ENCODE results near the gene HOXA4. TPM values are rescaled to one million over a fixed set of nuclear protein-coding genes. Genes with fewer than 3 reads are reported as not detected.

HOXA4 gene
- polyA plus RNA-seq, 1 donor (not counting 4 experiments of a cell fraction or from before 2014, with no cell fraction given) = 1.5 TPM

DNA sequence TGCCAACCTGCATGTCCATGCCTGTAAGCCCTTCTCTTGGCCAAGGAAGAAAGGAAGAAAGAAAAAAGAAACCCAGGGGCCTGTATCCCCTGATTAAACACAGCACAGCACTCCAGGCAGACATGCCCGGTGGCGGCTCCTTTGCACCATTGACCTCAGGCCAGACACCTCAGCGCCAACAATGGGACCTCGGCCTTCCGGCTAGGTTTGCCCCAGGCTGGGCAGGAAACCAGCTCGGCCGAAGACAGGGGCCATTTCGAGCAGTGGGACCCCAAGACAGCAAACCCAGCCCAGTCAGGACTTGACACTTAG lies 40.7 kb upstream of the HOXA4 start:
- Histone ChIP-seq H3K36me3 (ENCODE audit: control insufficient read depth in 2 of 2, extremely low read depth in 1 of 2, insufficient read depth in 2 of 2, low read length in 2 of 2) (peaks cover 0 to 4% of the 10 kb centered on the region in 2 experiments), H3K79me2 (ENCODE audit: control insufficient read depth, insufficient read depth, low read length) (peaks cover 63% of the 10 kb centered on the region), H2AFZ (ENCODE audit: control insufficient read depth, low read length) (no peak overlapping the region), H3K4me2 (ENCODE audit: control insufficient read depth, extremely low read depth, insufficient read depth, low read depth, low read length) (peak overlapping the region; percentile 98), H3K9me1 (ENCODE audit: control insufficient read depth, extremely low read depth, insufficient read depth, low read length) (no peaks in the 10 kb centered on the region), H3K27ac (ENCODE audit: control insufficient read depth, insufficient read depth, low read length) (peak overlapping the region; percentile 87), H3K4me3 (ENCODE audit: control insufficient read depth in 2 of 3, extremely low read depth in 1 of 3, insufficient read depth in 2 of 3, low read depth in 1 of 3, low read length in 3 of 3) (peak overlapping the region; percentile 78 to 94 (median 84)), H3K4me1 (ENCODE audit: control insufficient read depth, extremely low read depth, insufficient read depth, low read length) (peaks cover 32% of the 10 kb centered on the region), H3K9me3 (ENCODE audit: control insufficient read depth, low read depth, low read length) (no peaks in the 10 kb centered on the region), H4K20me1 (ENCODE audit: control insufficient read depth, extremely low read depth, insufficient read depth, low read length) (no peaks in the 10 kb centered on the region), H3K27me3 (ENCODE audit: control insufficient read depth, extremely low read depth, insufficient read depth, low read length) (peaks cover 6% of the 10 kb centered on the region), H3K9ac (ENCODE audit: control insufficient read depth, extremely low read depth, insufficient read depth, low read length) (peak overlapping the region; percentile 83)
- DNase-seq (ENCODE audit: low read depth, low spot score) (no peak), FAIRE-seq (no peak)
- TF ChIP-seq, protein P1, sequence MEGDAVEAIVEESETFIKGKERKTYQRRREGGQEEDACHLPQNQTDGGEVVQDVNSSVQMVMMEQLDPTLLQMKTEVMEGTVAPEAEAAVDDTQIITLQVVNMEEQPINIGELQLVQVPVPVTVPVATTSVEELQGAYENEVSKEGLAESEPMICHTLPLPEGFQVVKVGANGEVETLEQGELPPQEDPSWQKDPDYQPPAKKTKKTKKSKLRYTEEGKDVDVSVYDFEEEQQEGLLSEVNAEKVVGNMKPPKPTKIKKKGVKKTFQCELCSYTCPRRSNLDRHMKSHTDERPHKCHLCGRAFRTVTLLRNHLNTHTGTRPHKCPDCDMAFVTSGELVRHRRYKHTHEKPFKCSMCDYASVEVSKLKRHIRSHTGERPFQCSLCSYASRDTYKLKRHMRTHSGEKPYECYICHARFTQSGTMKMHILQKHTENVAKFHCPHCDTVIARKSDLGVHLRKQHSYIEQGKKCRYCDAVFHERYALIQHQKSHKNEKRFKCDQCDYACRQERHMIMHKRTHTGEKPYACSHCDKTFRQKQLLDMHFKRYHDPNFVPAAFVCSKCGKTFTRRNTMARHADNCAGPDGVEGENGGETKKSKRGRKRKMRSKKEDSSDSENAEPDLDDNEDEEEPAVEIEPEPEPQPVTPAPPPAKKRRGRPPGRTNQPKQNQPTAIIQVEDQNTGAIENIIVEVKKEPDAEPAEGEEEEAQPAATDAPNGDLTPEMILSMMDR (optimal IDR thresholded peaks at IDR 0.05 in 1 of 3, IDR thresholded peaks at IDR 0.05 in 1 of 3, conservative IDR thresholded peaks at IDR 0.05 in 1 of 3; ENCODE audit: extremely low read depth in 1 of 3, insufficient read depth in 2 of 3, low read length in 3 of 3) = no peak
- TF ChIP-seq EZH2 (IDR thresholded peaks at IDR 0.05; ENCODE audit: low read length) = no peak
- dilution Hi-C loops (cut with MboI; ENCODE audit: extremely low pct_ligation_motif_present, low sequenced_read_pairs) = no loop called here

DNA sequence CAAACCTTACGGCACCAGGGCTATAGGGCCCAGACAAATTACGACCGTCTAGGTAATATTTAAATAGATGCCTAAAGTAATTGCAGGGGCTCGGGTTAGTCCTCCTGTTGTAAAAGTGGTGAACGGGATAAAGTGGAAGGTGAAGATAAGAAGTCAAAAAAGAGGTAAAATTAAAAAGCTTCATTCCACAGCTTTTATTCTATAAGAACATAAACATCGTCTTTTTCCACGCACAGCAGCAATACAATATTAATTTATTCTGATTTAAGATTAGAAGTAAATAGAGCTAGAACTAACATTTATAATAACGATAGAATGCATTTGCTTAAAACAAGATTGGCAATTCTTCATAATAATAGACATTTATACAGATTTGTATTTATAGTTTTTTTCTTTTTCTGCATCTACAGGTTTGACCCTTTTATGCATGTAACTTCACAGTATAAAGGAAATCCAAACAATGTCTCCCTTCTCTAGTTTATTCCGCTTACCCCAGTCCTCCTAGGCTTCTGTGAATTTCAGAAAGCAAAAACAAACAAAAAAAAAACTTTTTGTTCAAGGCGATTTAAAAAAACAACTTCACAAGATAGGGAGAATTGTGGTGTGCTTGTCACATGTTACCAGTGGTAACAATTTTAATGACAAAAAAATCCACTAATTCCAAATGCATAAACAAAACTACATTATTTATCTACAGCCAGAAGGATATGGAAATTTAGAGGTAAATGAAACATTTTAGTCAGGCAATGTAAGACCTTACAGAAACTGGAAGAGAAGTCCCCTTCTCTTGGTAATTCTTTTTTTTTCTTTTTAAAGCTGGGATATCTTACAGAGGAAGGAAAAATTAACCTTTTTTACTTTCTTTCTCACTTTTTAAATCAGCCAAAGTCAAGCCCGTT lies 40.1 kb upstream of the HOXA4 start:
- no peak for DNase-seq (ENCODE audit: low read depth, low spot score)
- Histone ChIP-seq H2AFZ (ENCODE audit: control insufficient read depth, low read length) (no peak overlapping the region), H4K20me1 (ENCODE audit: control insufficient read depth, extremely low read depth, insufficient read depth, low read length) (no peaks in the 10 kb centered on the region), H3K4me2 (ENCODE audit: control insufficient read depth, extremely low read depth, insufficient read depth, low read depth, low read length) (peak overlapping the region; percentile 98), H3K9me1 (ENCODE audit: control insufficient read depth, extremely low read depth, insufficient read depth, low read length) (no peaks in the 10 kb centered on the region), H3K9ac (ENCODE audit: control insufficient read depth, extremely low read depth, insufficient read depth, low read length) (peak overlapping the region; percentile 83), H3K36me3 (ENCODE audit: control insufficient read depth in 2 of 2, extremely low read depth in 1 of 2, insufficient read depth in 2 of 2, low read length in 2 of 2) (peaks cover 0 to 4% of the 10 kb centered on the region in 2 experiments), H3K4me1 (ENCODE audit: control insufficient read depth, extremely low read depth, insufficient read depth, low read length) (peaks cover 32% of the 10 kb centered on the region), H3K27ac (ENCODE audit: control insufficient read depth, insufficient read depth, low read length) (peak overlapping the region; percentile 87), H3K27me3 (ENCODE audit: control insufficient read depth, extremely low read depth, insufficient read depth, low read length) (peaks cover 6% of the 10 kb centered on the region), H3K9me3 (ENCODE audit: control insufficient read depth, low read depth, low read length) (no peaks in the 10 kb centered on the region), H3K79me2 (ENCODE audit: control insufficient read depth, insufficient read depth, low read length) (peaks cover 69% of the 10 kb centered on the region), H3K4me3 (ENCODE audit: control insufficient read depth in 2 of 3, extremely low read depth in 1 of 3, insufficient read depth in 2 of 3, low read depth in 1 of 3, low read length in 3 of 3) (peak overlapping the region; percentile 78 to 94 (median 84))
- dilution Hi-C loops (cut with MboI; ENCODE audit: extremely low pct_ligation_motif_present, low sequenced_read_pairs) = no loop called here
- no peak for FAIRE-seq
- no peak for TF ChIP-seq EZH2 (IDR thresholded peaks at IDR 0.05; ENCODE audit: low read length)
- TF ChIP-seq, protein P1 (optimal IDR thresholded peaks at IDR 0.05 in 1 of 3, IDR thresholded peaks at IDR 0.05 in 1 of 3, conservative IDR thresholded peaks at IDR 0.05 in 1 of 3; ENCODE audit: extremely low read depth in 1 of 3, insufficient read depth in 2 of 3, low read length in 3 of 3) = no peak
